GM08714 (cell line): ENCODE results near the gene BRSK1.

ENCODE experiments used
- H3K4me3 ChIP-seq: fragments of 200-500 bp; sonication (Bioruptor generic); 2 replicates; pipeline ENCODE4 v1.5.1; 2014; ENCODE audit warnings: mild to moderate bottlenecking, low read length, inconsistent platforms
- ZNF274 ChIP-seq: IDR thresholded peaks from 2 replicates; pipeline ENCODE4 v1.6.1; 2012; ENCODE audit warnings: mild to moderate bottlenecking, low read depth, low read length

Gene BRSK1

DNA sequence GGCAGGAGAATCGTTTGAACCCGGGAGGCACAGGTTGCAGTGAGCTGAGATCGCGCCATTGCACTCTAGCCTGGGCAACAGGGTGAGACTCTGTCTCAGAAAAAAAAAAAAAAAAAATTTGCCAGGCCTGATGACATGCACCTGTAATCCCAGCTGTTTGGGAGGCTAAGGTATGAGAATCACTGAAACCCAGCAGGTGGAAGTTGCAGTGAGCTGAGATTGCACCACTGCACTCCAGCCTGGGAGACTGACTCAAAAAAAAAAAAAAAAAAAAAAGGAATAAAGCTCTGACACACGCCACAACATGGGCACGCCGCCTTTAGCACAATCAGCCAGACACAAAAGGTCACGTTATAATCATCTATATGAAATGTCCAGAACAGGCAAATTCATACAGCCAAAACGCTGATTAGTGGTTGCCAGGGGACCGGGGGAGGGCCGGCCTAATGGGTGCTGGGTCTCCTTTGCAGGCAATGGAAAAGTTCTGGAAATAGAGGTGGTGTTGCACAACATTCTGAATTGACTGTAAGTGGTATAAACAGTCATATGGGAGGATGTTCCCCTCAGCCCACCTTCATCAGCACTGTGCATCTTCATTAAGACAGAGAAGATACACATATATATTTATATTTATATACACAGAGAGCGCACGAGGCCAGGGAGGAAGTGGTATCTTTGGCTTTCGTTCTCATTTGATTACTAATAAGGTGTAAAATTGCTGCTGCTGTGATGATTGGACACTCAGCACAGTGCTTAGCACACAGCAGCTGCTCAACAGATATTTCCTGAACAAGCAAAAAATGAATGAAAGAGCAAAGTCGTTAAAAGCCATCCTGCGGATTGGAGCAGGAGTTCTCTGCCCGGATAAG is 7.7 kb upstream of the BRSK1 start:
- H3K4me3 ChIP-seq, result peak overlapping the region; percentile 6; the same call in 1 of the 2 replicates
- no peak for TF ChIP-seq ZNF274

DNA sequence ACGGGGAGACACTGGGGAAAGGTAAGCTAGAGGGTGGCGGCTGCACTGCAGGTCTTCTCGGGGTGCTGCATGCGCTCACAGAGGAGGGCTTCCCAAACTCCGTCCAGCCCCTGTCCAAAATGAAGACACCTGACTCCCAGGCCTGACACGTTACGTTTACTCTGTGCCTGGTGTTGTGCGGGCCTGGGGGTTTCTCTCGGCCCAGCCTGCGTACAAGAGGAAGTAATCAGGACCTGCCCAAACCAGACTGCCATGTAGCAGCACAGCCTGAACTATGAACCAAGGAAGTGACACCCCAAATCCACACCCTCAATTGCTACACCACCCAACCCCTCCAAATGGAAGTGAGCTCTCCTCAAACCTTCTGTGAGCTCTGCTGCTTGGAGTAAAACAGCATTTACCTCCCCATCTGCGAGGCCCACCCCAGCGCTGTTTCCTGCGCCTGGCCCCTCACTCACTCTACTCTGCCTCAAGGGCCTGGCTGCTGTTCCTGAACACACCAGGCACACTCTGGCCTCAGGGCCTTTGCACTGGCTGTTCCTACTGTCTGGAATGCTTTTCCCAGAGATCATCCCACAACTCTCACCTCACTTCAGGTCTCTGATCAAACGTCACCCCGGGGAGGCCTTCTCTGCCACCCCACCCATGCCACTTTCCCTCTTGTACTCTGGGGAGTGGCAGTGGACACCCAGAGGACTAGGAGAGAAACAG is 6.9 kb upstream of the BRSK1 start:
- H3K4me3 ChIP-seq, result peak overlapping the region; percentile 6; the same call in 1 of the 2 replicates
- no peak for TF ChIP-seq ZNF274

DNA sequence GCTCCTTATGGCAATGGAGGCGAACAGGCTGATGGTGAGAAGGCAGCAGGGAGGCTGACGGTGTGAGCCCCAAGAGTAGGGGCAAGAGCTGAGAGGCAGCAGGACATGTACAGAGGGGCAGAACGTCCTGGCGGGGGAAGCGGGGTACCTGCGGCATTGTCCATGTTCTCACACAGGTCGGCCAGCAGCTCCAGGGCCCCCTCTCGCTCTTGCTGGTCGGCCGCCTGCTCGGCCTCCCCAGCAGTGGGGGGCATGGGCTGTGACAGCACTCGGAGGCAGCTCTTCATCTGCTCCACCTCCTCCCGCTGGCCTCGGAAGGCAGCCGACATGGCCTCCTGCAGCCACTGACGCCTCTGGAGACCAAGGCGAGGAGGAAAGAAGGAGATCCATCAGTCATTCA is 6.3 kb upstream of the BRSK1 start:
- H3K4me3 ChIP-seq, result no peak overlapping the region
- TF ChIP-seq ZNF274, result no peak

DNA sequence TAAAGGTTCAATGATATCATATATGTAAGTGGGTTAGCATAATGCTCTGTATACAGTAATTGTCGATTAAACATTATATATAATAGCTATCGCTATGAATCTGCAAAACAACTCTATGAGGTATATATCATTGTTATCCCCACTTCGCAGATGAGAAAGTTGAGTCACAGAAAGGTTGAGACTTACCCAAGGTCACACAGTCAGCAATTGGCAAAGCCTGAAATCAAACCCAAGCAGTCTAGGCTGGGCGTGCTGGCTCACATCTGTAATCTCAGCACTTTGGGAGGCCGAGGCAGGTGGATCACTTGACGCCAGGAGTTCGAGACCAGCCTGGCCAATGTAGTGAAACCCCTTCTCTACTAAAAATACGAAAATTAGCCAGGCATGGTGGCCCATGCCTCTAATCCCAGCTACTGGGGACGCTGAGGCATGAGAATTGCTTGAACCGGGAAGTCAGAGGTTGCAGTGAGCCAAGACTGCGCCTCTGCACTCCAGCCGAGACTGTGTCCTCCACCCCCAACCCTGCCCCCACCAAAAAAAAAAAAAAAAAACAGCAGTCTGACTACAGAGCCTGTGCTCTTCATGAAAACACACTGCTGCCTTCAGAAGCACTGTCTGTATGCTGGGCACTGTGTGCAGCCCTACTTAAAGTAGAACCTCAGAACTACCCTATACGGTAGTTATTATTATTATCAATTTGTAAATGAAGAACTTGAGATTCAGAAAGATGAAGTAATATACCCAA is 5.2 kb upstream of the BRSK1 start:
- H3K4me3 ChIP-seq, result no peak overlapping the region
- no peak for TF ChIP-seq ZNF274

DNA sequence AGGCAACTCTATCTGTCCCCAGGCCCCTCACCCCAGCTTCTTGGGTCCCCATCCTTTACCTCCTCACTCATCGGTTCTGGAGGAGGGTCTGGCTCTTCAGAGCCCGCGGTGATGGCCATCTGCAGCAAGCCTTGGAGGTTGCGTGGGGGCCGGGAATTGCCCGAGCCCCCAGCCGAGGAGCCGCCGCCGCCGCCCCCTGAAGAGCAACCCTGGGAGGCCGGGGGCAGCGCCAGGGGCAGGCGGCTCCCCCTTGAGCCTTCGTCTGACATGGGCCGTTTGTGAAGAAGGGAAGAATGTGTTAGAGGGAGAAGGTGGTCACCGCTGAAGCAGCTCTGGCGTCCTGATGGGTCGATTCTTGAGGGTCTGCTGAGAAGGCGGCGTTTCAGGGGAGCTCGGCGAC is 4.5 kb upstream of the BRSK1 start:
- TF ChIP-seq ZNF274, result no peak
- peak overlapping the region; percentile 81 for H3K4me3 ChIP-seq

DNA sequence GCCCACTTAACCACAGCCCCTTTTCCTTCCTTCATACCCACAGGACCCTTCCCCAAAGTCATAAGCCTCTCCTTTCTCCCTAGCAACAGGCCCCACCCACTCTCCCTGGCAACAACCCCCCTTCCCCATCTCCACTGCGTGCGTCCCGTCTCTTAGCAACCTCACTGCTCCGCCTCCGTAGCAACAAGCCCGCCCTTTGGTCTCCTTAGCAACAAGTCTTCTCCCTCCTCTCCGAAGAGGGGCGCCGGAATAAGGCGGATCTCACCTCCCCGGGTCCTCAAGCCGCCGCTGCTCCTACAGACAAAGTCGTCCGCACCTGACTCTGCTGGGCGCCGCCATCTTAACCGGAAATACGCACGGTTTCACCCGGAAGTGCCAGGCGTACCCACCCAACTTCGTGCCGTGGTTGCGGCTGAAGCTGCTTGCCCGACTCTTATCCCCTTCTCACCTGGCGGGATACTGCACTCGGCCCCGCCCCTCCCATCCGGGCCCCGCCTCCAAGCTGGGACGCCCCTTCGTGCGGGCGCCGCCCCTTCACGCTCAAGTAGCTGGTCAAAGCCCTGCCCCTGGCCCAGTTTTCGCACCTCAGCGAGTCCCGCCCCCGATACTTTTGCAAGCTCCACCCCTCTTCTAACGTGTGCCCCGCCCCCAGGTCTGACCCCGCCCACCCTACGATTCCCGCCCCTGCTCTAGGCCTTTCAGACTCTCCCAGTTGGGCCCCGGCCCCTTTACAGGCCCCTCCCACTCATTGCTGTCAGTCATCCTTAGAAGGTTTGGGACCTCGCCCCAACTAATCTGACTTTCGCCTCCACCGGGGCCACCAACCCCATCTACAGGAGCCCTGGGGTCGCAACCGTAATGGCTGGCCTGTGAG is 3.8 kb upstream of the BRSK1 start, which contains the start of gene HSPBP1:
Gene HSPBP1, minus strand, starts transcription at position 341 of the 874 bp plus-strand sequence. CDS start 502 bp downstream, outside the sequence.
- no peak for TF ChIP-seq ZNF274

DNA sequence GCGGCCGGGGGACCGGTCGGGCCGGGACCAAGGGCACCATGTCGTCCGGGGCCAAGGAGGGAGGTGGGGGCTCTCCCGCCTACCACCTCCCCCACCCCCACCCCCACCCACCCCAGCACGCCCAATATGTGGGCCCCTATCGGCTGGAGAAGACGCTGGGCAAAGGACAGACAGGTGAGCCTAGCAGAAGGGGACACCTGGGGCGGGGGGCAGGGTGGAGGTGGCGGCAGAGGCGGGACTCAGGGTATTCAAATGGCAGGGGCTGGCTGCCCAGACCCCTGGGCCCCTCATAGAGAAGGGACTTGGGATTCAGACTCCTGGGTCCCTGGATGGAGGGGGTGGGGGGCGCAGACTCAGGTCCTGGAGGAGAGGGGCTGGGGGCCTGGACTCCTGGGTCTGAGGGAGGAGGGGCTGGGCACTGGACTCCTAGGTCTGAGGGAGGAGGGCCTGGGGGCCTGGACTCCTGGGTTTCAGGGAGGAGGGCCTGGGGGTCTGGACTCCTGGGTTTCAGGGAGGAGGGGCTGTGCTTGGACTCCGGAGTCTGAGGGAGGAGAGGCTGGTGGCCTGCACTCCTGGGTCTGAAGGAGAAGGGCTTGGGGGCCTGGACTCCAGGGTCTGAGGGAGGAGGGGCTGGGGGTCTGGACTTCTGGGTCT is 735 bp downstream of the BRSK1 start:
- TF ChIP-seq ZNF274, result no peak
- H3K4me3 ChIP-seq, result no peak overlapping the region; the same call in 1 of the 2 replicates

More for the DNA sequence above, 3.8 kb upstream of the BRSK1 start, which contains the start of gene HSPBP1:
- peak within 1 kb of the TSS; percentile 81 for H3K4me3 ChIP-seq

DNA sequence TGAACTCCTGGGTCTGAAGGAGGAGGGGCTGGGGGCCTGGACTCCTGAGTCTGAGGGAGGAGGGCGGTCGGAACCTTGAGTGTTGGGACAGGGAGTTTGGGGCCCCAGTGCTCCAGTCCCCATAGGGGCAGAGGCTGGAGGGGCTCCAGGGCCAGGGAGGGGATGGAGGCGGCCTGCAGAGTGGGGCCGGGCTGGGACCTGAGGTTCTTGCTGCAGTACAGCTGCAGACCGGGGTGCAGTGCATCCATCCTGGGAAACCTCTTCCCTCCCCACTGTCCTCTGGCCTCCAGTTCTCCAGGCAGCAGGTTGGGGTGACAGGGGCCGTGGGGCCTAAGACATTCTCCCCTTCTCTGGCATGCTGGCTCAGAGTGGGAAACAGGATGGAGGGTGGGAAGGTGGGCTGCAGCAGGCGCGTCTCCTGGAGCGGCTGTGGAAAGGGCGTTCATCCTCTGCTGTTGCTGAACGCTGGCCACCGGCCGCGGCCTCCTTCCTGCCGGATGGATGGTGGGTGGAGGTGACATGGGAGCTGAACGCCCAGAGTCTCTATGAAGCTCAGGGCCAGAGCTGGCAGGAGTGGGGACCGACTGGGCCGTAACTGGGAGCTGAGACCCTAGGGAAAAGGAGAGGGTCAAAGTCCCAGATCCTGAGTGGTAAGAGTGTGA is 1.6 kb downstream of the BRSK1 start:
- no peak for TF ChIP-seq ZNF274
- H3K4me3 ChIP-seq, result no peak overlapping the region

DNA sequence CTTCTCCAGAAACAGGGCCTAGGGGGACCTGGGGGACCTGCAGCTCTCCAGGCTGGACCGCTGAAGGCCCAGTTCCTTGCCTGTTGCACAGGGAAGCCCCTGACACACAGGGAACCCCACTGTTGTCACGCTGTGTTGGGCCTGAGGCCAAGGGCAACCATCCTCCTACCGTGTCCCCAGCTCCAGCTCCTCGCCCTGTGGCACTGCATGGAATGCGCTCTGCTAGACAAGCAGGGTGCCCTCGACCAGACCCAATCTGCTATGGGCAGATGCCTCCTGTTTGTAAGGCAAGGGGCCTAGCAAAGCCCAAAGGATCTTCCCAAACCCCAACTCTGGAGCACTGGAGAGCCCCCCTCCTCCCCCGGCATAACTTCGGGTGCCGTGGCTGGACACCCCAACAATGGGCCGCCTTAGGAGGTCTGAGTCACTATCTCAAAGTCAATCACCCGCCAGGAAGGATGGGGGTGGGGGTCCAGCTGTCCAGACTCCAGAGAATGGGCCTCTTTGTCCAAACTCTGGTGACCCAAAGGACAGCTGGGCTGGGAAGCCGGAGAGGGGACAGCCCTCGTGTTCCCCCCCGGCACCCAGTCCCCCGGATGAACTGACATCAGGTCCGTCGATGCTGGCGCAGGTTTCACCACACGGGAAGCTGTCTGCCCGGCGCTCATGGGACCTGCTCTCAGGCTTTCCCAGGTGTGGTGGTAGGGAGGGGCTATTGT is 3.7 kb downstream of the BRSK1 start:
- no peak for TF ChIP-seq ZNF274
- H3K4me3 ChIP-seq, result no peak overlapping the region

DNA sequence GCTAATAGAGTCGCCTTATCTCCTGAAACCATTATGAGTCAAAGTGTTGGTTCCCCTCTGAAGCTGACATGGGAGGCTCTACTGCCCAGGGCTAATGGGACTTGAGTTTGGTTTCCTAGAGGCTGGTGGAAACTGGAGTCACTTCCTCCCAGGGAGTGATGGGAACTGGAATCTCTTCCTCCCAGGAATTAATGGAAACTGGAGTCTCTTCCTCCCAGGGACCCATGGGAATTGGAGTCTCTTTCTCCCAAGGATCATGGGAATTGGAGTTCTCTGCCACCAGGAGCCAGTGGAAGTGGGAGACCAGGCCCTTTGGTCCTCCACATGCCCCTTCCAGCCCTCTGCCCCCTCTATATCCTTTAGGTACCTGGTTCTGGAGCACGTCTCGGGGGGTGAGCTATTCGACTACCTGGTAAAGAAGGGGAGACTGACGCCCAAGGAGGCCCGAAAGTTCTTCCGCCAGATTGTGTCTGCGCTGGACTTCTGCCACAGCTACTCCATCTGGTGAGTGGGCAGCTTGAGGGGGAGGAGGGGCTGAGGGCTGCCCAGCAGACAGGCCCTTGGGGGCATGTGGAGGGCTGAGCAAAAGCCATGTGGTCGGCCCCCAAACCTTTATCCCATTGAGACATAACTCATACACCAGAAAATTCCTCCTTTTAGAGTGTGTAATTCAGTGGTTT is 5.5 kb downstream of the BRSK1 start:
- TF ChIP-seq ZNF274, result no peak
- H3K4me3 ChIP-seq, result no peak overlapping the region

DNA sequence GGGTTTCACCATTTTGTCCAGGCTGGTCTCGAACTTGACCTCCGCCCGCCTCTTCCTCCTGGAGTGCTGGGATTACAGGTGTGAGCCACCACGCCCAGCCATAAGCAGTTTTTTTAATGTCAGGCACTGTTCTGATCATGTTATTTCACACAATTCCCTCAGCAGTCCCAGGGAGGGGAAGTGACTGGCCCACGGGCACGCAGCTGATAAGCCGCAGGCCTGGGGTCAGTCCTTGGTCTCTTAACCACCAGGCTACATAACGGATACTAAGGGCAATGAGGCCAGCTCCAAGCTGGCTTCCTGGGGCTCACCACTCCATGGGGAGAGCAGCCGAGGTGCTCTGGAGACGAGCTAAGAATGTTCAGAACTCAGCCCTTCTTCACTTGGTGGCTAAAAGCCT is 13.5 kb downstream of the BRSK1 start:
- no peak for TF ChIP-seq ZNF274
- H3K4me3 ChIP-seq, result no peak overlapping the region

DNA sequence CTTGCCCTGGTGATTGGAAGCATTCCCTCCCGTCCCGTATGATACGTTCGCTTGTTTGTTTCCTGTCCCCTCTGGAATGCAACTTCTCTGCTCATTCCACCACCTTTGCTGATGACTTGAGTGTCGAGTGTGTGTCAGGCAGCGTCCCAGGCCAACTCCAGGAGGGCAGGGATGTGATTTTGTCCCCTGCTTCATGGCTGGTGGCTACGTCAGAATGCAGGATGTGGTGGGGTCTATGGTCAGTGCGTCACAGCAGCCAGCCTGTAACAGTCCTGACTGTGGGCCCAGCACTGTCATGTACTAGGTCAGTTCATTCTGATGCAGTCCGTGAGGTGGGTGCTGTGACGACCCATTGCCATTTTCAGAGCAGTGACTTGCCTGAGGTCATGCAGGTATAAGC is 16.2 kb downstream of the BRSK1 start:
- TF ChIP-seq ZNF274, result no peak
- H3K4me3 ChIP-seq, result no peak overlapping the region
